ENCODE results near the gene CDC42EP1.

- TF ChIP-seq EZH2 (IDR thresholded peaks at IDR 0.05; ENCODE audit: insufficient read depth, poor library complexity, severe bottlenecking) = no peak
- TF ChIP-seq EZH2phosphoT487 (IDR thresholded peaks at IDR 0.05; ENCODE audit: insufficient read depth, low read depth) = no peak
Measured at GRCh38 chr22:37529652-37530345, 30.5 kb upstream of the CDC42EP1 start.

Measured in GM23248 (cell line).